Stimulated activated memory B cell treated with anti-CD40 and anti-IgM and Interleukin-4, amounts not matched to agents 10 μg/mL and 1 μg/mL and 100 μg/mL, for 72 hours (primary cell): ENCODE results near the gene FOXO1.
"Not testable (repeated sequence)": the region's sequence is repeated elsewhere in the genome, so short reads cannot be mapped to it uniquely, and the experiment has no call there.

ENCODE experiments used
- ATAC-seq: fragments of 150-1000 bp; cut with Tn5 transposase; 2 replicates; pipeline ENCODE4 v1.10.0; 2021
- H3K27ac Mint-ChIP-seq: one replicate; pipeline ENCODE4 v1.8.0; 2022; ENCODE audit warnings: mild to moderate bottlenecking, mixed read lengths
- H3K27me3 Mint-ChIP-seq: one replicate; pipeline ENCODE4 v1.8.0; 2022; ENCODE audit warnings: mixed read lengths
- H3K36me3 Mint-ChIP-seq: one replicate; pipeline ENCODE4 v1.8.0; 2022; ENCODE audit warnings: mixed read lengths
- H3K4me1 Mint-ChIP-seq: one replicate; pipeline ENCODE4 v1.8.0; 2022; ENCODE audit warnings: mixed read lengths
- H3K4me3 Mint-ChIP-seq: one replicate; pipeline ENCODE4 v1.8.0; 2022; ENCODE audit warnings: mild to moderate bottlenecking, moderate library complexity, mixed read lengths
- H3K9me3 Mint-ChIP-seq: one replicate; pipeline ENCODE4 v1.8.0; 2022; ENCODE audit warnings: mixed read lengths

Gene FOXO1

GRCh38 chr13:40666045-40666932, at the start of gene FOXO1:
FOXO1 (minus strand) TSS chr13:40666641; CDS start chr13:40666212, 429 bp downstream.
- H3K36me3 Mint-ChIP-seq = no peaks in the 10 kb centered on the region
- peaks cover 39% of the 10 kb centered on the region for H3K4me1 Mint-ChIP-seq
- ATAC-seq = peak; percentile 84
- H3K27ac Mint-ChIP-seq = peak within 1 kb of the TSS; percentile 95
- H3K4me3 Mint-ChIP-seq = peak within 1 kb of the TSS; percentile 90
- no peaks in the 10 kb centered on the region for H3K27me3 Mint-ChIP-seq
- no peaks in the 10 kb centered on the region for H3K9me3 Mint-ChIP-seq

GRCh38 chr13:40714433-40714832, 48.0 kb upstream of the FOXO1 start:
- Mint-ChIP-seq H3K9me3 (peaks cover 20% of the 10 kb centered on the region), H3K36me3 (peaks cover 68% of the 10 kb centered on the region)
- ATAC-seq, H3K27me3 Mint-ChIP-seq, H3K4me1 Mint-ChIP-seq, H3K4me3 Mint-ChIP-seq, H3K27ac Mint-ChIP-seq: not testable (repeated sequence)

DNA sequence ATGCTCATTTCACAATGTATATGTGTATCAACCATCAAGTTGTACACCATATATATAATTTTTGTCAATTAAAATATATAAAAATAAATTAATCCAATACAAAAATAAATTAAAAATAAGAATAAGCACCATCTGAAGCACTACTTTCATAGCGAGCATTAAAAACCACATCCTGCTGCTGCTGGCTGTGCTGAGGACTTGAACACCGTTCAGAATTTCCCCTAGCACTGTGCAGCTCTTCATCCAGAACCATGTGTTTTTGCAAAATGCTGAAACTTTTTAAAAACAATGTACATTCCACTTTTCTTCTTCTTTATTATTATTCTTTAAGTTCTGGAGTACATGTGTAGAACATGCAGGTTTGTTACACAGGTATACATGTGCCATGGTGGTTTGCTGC, 40.0 kb upstream of the FOXO1 start:
- H3K27me3 Mint-ChIP-seq = no peaks in the 10 kb centered on the region

GRCh38 chr13:40697711-40698110, 31.3 kb upstream of the FOXO1 start:
- Mint-ChIP-seq H3K4me1 (peaks cover 18% of the 10 kb centered on the region), H3K4me3 (no peak overlapping the region)
- ATAC-seq = peak; percentile 65

More for the DNA sequence above, 40.0 kb upstream of the FOXO1 start:
- H3K4me1 Mint-ChIP-seq = no peaks in the 10 kb centered on the region
- H3K9me3 Mint-ChIP-seq = peaks cover 43% of the 10 kb centered on the region
- H3K36me3 Mint-ChIP-seq = peaks cover 11% of the 10 kb centered on the region
- H3K27ac Mint-ChIP-seq = no peak overlapping the region
- no peak for ATAC-seq
- H3K4me3 Mint-ChIP-seq = no peak overlapping the region

GRCh38 chr13:40694426-40694825, 28.0 kb upstream of the FOXO1 start:
- Mint-ChIP-seq H3K27me3 (peaks cover 7% of the 10 kb centered on the region), H3K4me3 (no peak overlapping the region), H3K9me3 (no peaks in the 10 kb centered on the region), H3K36me3 (peaks cover 6% of the 10 kb centered on the region), H3K27ac (no peak overlapping the region), H3K4me1 (peaks cover 21% of the 10 kb centered on the region)
- ATAC-seq = no peak

More at GRCh38 chr13:40697711-40698110, 31.3 kb upstream of the FOXO1 start:
- no peaks in the 10 kb centered on the region for H3K9me3 Mint-ChIP-seq
- H3K27me3 Mint-ChIP-seq = peaks cover 7% of the 10 kb centered on the region
- H3K36me3 Mint-ChIP-seq = peaks cover 6% of the 10 kb centered on the region
- no peak overlapping the region for H3K27ac Mint-ChIP-seq

DNA sequence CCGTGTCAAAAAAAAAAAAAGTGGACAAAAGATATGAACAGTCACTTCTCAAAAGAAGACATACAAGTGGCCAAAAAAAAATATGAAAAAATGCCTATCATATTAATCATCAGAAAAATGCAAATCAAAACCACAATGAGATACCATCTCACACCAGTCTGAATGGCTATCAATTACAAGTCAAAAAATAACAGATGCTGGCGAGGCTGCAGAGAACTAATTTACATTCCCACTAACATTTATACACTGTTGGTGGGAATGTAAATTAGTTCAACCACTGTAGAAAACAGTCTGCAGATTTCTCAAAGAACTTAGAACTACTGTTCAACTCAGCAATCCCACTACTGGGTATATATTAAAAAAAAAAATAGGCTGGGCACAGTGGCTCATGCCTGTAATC, 26.5 kb upstream of the FOXO1 start:
- ATAC-seq = no peak
- H3K9me3 Mint-ChIP-seq = no peaks in the 10 kb centered on the region
- peaks cover 12% of the 10 kb centered on the region for H3K4me1 Mint-ChIP-seq
- peaks cover 7% of the 10 kb centered on the region for H3K27me3 Mint-ChIP-seq
- H3K4me3 Mint-ChIP-seq = no peak overlapping the region
- no peaks in the 10 kb centered on the region for H3K36me3 Mint-ChIP-seq
- no peak overlapping the region for H3K27ac Mint-ChIP-seq

GRCh38 chr13:40688781-40689180, 22.3 kb upstream of the FOXO1 start:
- no peaks in the 10 kb centered on the region for H3K36me3 Mint-ChIP-seq
- ATAC-seq = no peak
- H3K27ac Mint-ChIP-seq = no peak overlapping the region
- peaks cover 6% of the 10 kb centered on the region for H3K4me1 Mint-ChIP-seq
- H3K27me3 Mint-ChIP-seq = no peaks in the 10 kb centered on the region
- H3K9me3 Mint-ChIP-seq = no peaks in the 10 kb centered on the region
- no peak overlapping the region for H3K4me3 Mint-ChIP-seq

- no peak for ATAC-seq
- no peaks in the 10 kb centered on the region for H3K27me3 Mint-ChIP-seq
- H3K4me1 Mint-ChIP-seq = peaks cover 13% of the 10 kb centered on the region
- no peaks in the 10 kb centered on the region for H3K9me3 Mint-ChIP-seq
- no peaks in the 10 kb centered on the region for H3K36me3 Mint-ChIP-seq
- H3K27ac Mint-ChIP-seq = peak overlapping the region; percentile 30
- H3K4me3 Mint-ChIP-seq = no peak overlapping the region
These were observed 16.2 kb upstream of the FOXO1 start for GRCh38 chr13:40682449-40683240.

DNA sequence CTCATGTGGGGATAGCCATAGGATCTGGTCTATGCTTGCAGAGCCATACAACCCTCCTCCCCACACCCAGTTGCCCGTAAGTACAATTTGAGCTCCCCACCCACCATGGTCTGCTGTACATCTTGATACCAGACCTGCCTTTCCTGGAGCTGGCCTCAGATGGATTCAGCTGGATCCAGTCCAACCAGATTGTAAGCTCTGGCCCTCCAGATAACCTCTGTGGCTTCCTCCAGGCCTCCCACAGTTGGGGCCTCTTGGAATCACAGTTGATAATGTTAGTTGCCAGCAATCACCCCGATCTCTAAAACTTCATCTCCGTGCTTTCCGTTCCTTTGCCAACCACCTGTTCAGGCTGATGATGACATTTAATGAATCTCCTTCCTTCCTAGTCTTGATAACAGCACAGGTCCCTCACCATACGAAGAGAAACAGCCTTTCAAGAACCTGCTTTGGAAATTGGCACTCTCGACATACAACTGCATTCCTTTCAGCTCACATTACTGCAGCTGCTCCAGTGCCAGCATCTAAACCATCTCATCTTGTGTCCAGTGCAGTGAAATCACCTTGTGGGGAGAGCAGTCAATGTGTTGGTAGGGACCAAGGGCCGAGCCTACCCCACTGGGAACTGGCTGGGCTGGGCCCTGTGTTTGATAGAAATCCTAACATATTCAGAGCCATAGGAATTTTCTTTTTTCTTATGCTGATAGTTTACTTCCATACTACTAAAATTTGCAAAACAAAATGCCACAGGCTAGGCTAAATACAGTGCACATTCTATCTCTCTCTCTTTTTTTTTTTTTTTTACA, 15.1 kb upstream of the FOXO1 start:
- H3K27ac Mint-ChIP-seq = no peak overlapping the region
- no peaks in the 10 kb centered on the region for H3K36me3 Mint-ChIP-seq
- no peaks in the 10 kb centered on the region for H3K9me3 Mint-ChIP-seq
- H3K4me3 Mint-ChIP-seq = no peak overlapping the region
- H3K27me3 Mint-ChIP-seq = no peaks in the 10 kb centered on the region
- peaks cover 13% of the 10 kb centered on the region for H3K4me1 Mint-ChIP-seq
- ATAC-seq = no peak

GRCh38 chr13:40680659-40681323, 14.3 kb upstream of the FOXO1 start:
- H3K4me3 Mint-ChIP-seq = no peak overlapping the region
- ATAC-seq = no peak
- H3K36me3 Mint-ChIP-seq = no peaks in the 10 kb centered on the region
- H3K4me1 Mint-ChIP-seq = peaks cover 13% of the 10 kb centered on the region
- H3K27me3 Mint-ChIP-seq = no peaks in the 10 kb centered on the region
- H3K27ac Mint-ChIP-seq = no peak overlapping the region
- H3K9me3 Mint-ChIP-seq = no peaks in the 10 kb centered on the region

- Mint-ChIP-seq H3K4me3 (no peak overlapping the region), H3K9me3 (no peaks in the 10 kb centered on the region), H3K36me3 (no peaks in the 10 kb centered on the region), H3K27ac (no peak overlapping the region), H3K27me3 (no peaks in the 10 kb centered on the region), H3K4me1 (peaks cover 13% of the 10 kb centered on the region)
- ATAC-seq = no peak
These were observed 13.1 kb upstream of the FOXO1 start for GRCh38 chr13:40679480-40679985.

DNA sequence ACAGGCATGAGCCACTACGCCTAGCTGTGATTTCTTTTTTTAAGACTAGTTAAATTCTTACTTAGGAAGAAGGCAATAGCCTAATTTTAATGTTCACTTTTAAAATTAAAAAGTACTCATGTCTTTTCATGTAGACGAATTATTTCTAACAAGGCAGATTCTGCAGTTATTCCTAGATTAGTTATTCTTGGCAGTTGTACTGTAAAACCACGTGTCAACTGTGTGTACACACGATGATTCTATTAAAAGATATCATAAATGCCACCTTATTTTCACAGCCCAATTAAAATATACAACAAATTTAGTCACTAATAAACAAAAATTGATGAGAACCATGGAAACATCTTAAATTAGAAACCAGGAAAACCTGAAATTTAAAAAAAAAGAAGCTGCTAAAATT, 10.6 kb upstream of the FOXO1 start:
- Mint-ChIP-seq H3K4me1 (peaks cover 7% of the 10 kb centered on the region), H3K9me3 (no peaks in the 10 kb centered on the region), H3K27ac (no peak overlapping the region), H3K36me3 (no peaks in the 10 kb centered on the region), H3K27me3 (no peaks in the 10 kb centered on the region), H3K4me3 (no peak overlapping the region)
- no peak for ATAC-seq

GRCh38 chr13:40676007-40676406, 9.6 kb upstream of the FOXO1 start:
- no peak for ATAC-seq
- Mint-ChIP-seq H3K4me3 (no peak overlapping the region), H3K27ac (no peak overlapping the region)

GRCh38 chr13:40673414-40673813, 7.0 kb upstream of the FOXO1 start:
- ATAC-seq = no peak
- H3K27me3 Mint-ChIP-seq = no peaks in the 10 kb centered on the region

More at GRCh38 chr13:40676007-40676406, 9.6 kb upstream of the FOXO1 start:
- H3K9me3 Mint-ChIP-seq = no peaks in the 10 kb centered on the region
- no peaks in the 10 kb centered on the region for H3K27me3 Mint-ChIP-seq
- no peaks in the 10 kb centered on the region for H3K36me3 Mint-ChIP-seq
- H3K4me1 Mint-ChIP-seq = no peaks in the 10 kb centered on the region

More at GRCh38 chr13:40673414-40673813, 7.0 kb upstream of the FOXO1 start:
- Mint-ChIP-seq H3K9me3 (no peaks in the 10 kb centered on the region), H3K4me3 (no peak overlapping the region), H3K36me3 (no peaks in the 10 kb centered on the region), H3K4me1 (peaks cover 2% of the 10 kb centered on the region), H3K27ac (no peak overlapping the region)
